Measurements from ENCODE around the gene ZNF74.
"Not testable (repeated sequence)": the region's sequence is repeated elsewhere in the genome, so short reads cannot be mapped to it uniquely, and the experiment has no call there.

Gene ZNF74

DNA sequence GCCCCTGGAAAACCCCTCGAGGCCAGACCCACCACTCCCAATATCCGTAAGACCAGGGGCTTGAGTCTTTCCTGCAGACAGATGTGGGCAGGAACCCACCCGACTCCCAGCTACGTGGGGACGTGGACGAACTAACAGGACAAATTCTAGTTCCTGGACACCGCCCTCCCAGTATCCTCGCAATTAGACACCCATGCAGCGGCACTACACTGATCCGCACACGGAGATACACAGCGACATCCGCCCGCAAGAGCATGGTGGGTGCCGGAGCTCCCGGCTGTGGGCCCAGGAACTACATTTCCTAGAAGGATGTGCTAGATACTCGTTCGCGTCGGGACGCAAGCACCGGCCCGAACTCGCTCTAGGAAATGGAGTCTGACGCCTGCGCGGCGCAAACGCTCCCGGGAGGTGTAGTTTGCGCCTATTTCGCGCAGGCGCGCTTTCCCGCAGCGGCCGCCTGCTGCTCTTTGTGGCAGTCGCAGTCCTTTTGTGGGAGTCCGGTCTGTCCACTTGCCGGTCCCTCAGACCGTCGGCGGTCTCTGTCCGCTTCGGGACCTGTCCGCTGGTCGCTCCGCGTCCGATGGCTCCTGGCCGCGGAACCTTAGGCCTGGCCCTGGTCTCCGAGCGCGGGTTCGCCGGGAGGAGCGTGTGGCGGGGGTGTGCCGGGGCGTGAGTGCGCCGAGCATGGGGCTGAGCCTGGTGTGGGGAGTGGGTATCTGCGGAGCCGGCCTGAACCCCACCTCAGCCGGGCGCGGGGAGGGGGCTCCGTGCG is at the start of gene ZNF74:
TSS of gene ZNF74 (plus strand) at position 447 of the 772 bp plus-strand sequence. CDS start 478 bp downstream, outside the sequence.
- DNase-seq (ENCODE audit: low read depth) = peak; percentile 61

DNA sequence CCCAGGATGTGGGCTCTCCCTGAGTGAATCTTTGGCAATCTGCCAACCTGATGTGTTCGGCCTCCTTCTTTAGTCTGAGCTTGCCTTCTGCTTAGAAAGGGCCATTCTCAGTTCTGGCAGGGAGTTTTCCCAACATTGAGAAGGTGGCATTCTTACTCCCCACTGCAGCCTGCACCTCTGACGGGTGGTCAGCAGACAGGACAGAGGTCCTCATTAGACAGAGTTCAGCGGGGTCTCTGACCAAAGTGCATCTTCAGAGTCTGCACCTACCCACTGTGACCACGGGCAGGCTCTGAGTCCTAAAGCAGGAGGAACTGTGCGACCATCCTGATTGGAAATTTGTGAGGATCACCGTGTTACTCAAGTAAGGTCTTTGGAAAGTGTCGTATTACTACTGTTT is 47.4 kb upstream of the ZNF74 start:
- not testable (repeated sequence) for DNase-seq (ENCODE audit: low read depth)

DNA sequence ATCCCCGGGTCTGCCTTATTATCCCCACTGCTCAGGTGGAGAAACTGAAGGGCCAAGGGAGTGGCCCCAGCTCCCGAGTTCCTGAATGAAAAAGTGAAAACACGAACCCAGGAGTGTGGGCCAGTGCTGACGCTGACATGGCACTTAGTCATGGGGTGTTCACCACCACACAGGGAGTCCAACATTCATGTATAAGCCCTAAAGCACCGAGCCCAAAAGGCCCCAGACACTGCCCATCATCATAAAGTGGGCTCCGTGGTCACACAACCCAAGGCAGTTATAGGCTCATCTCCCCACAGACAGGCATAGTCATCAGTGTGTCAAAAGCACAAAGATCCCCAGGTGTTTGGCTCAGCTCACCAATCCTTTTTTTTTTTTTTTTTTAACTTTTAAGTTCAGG is 41.4 kb upstream of the ZNF74 start:
- not testable (repeated sequence) for DNase-seq (ENCODE audit: low read depth)

DNA sequence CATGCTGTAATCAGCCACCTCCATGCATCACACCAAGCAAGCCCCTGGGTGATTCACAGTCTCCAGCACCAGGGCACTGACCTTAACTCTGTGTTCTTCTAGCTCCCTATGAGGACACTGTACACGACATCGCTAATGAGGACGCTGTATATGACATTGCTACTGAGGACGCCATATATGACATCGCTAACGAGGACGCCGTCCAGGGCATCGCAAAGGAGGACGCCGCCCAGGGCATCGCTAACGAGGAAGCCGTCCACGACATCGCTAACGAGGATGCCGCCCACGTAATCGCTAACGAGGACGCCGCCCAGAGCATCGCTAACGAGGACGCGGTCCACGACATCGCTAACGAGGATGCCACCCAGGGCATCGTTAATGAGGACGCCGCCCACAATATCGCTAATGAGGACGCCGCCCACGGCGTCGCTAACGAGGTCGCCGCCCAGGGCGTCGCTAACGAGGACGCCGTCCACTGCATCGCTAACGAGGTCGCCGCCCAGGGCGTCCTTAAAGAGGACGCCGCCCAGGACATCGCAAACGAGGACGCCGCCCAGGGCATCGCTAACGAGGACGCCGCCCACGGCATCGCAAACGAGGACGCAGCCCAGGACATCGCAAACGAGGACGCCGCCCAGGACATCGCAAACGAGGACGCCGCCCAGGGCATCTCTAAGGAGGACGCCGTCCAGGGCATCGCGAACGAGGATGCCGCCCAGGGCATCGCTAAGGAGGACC is 39.5 kb upstream of the ZNF74 start:
- DNase-seq (ENCODE audit: low read depth) = no peak

DNA sequence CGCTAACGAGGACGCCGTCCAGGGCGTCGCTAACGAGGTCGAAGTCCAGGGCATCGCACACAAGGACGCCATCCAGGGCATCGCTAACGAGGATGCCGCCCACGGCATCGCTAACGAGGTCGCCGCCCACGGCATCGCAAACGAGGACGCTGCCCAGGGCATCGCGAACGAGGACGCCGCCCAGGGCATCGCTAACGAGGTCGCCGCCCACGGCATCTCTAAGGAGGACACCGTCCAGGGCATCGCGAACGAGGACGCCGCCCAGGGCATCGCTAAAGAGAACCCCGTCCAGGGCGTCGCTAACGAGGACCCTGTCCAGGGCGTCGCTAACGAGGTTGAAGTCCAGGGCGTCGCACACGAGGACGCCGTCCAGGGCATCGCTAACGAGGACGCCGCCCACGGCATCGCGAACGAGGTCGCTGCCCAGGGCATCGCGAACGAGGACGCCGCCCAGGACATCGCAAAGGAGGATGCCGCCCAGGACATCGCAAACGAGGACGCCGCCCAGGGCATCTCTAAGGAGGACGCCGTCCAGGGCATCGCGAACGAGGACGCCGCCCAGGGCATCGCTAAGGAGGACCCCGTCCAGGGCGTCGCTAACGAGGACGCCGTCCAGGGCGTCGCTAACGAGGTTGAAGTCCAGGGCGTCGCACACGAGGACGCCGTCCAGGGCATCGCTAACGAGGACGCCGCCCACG is 37.9 kb upstream of the ZNF74 start:
- DNase-seq (ENCODE audit: low read depth) = not testable (repeated sequence)

DNA sequence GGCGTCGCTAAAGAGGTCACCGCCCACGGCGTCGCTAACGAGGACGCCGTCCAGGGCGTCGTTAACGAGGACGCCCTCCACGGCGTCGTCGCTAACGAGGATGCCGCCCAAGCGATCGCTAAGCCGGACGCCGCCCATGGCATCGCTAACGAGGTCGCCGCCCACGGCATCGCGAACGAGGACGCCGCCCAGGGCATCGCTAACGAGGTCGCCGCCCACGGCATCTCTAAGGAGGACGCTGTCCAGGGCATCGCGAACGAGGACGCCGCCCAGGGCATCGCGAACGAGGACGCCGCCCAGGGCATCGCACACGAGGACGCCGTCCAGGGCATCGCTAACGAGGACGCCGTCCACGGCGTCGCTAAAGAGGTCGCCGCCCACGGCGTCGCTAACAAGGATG is 37.0 kb upstream of the ZNF74 start:
- not testable (repeated sequence) for DNase-seq (ENCODE audit: low read depth)

DNA sequence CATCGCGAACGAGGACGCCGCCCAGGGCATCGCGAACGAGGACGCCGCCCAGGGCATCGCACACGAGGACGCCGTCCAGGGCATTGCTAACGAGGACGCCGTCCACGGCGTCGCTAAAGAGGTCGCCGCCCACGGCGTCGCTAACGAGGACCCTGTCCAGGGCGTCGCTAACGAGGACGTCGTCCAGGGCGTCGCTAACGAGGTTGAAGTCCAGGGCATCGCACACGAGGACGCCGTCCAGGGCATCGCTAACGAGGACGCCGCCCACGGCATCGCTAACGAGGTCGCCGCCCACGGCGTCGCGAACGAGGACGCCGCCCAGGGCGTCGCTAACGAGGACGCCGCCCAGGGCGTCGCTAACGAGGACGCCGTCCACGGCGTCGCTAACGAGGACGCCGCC is 36.0 kb upstream of the ZNF74 start:
- DNase-seq (ENCODE audit: low read depth) = not testable (repeated sequence)

DNA sequence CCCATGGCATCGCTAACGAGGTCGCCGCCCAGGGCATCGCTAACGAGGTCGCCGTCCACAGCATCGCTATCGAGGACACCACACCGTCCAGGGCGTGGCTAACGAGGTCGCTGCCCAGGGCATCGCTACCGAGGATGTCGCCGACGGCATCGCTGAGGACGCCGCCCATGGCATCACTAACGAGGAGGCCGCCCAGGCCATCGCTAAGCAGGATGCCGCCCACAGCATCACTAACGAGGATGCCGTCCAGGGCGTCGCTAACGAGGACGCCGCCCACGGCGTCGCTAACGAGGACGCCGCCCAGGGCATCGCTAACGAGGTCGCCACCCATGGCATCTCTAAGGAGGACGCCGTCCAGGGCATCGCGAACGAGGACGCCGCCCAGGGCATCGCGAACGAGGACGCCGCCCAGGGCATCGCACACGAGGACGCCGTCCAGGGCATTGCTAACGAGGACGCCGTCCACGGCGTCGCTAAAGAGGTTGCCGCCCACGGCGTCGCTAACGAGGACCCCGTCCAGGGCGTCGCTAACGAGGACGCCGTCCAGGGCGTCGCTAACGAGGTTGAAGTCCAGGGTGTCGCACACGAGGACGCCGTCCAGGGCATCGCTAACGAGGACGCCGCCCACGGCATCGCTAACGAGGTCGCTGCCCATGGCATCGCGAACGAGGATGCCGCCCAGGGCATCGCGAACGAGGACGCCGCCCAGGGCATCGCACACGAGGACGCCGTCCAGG is 35.3 kb upstream of the ZNF74 start:
- not testable (repeated sequence) for DNase-seq (ENCODE audit: low read depth)

DNA sequence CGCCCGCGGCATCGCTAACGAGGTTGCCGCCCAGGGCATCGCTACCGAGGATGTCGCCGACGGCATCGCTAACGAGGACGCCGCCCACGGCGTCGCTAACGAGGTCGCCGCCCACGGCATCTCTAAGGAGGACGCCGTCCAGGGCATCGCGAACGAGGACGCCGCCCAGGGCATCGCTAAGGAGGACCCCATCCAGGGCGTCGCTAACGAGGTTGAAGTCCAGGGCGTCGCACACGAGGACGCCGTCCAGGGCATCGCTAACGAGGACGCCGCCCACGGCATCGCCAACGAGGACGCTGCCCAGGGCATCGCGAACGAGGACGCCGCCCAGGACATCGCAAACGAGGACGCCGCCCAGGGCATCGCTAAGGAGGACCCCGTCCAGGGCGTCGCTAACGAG is 33.7 kb upstream of the ZNF74 start:
- DNase-seq (ENCODE audit: low read depth) = not testable (repeated sequence)

DNA sequence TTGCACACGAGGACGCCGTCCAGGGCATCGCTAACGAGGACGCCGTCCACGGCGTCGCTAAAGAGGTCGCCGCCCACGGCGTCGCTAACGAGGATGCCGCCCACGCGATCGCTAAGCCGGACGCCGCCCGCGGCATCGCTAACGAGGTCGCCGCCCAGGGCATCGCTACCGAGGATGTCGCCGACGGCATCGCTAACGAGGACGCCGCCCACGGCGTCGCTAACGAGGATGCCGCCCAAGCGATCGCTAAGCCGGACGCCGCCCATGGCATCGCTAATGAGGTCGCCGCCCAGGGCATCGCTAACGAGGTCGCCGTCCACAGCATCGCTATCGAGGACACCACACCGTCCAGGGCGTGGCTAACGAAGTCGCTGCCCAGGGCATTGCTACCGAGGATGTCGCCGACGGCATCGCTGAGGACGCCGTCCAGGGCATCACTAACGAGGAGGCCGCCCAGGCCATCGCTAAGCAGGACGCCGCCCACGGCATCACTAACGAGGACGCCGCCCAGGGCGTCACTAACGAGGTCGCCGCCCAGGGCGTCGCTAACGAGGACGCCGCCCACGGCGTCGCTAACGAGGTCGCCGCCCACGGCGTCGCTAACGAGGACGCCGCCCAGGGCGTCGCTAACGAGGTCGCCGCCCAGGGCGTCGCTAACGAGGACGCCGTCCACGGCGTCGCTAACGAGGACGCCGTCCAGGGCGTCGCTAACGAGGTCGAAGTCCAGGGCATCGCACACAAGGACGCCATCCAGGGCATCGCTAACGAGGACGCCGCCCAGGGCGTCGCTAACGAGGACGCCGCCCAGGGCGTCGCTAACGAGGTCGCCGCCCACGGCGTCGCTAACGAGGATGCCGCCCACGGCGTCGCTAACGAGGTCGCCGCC is 32.8 kb upstream of the ZNF74 start:
- not testable (repeated sequence) for DNase-seq (ENCODE audit: low read depth)

DNA sequence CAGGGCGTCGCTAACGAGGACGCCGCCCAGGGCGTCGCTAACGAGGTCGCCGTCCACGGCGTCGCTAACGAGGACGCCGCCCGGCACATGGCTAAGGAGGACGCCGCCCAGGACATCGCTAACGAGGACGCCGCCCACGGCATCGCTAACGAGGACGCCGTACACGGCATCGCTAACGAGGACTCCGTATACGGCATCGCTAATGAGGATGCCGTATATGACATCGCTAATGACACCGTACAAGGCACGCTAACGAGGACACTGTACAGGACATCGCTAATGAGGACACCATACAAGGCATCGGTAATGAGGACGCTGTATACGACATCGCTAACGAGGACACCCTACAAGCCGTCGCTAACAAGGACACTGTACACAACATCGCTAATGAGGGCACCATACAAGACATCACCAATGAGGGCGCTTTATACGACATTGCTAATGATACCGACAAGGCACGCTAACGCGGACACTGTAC is 32.2 kb upstream of the ZNF74 start:
- not testable (repeated sequence) for DNase-seq (ENCODE audit: low read depth)

DNA sequence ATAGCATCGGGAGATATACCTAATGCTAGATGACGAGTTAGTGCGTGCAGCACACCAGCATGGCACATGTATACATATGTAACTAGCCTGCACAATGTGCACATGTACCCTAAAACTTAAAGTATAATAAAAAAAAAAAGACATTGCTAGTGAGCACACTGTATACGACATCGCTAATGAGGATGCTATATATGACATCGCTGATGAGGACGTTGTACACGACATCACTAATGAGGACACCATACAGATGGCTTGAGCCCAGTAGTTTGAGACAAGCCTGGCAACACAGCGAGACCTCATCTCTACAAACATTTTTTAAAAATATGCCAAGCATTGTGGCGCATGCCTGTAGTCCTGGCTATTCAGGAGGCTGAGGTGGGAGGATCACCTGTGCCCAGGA is 31.5 kb upstream of the ZNF74 start:
- not testable (repeated sequence) for DNase-seq (ENCODE audit: low read depth)

DNA sequence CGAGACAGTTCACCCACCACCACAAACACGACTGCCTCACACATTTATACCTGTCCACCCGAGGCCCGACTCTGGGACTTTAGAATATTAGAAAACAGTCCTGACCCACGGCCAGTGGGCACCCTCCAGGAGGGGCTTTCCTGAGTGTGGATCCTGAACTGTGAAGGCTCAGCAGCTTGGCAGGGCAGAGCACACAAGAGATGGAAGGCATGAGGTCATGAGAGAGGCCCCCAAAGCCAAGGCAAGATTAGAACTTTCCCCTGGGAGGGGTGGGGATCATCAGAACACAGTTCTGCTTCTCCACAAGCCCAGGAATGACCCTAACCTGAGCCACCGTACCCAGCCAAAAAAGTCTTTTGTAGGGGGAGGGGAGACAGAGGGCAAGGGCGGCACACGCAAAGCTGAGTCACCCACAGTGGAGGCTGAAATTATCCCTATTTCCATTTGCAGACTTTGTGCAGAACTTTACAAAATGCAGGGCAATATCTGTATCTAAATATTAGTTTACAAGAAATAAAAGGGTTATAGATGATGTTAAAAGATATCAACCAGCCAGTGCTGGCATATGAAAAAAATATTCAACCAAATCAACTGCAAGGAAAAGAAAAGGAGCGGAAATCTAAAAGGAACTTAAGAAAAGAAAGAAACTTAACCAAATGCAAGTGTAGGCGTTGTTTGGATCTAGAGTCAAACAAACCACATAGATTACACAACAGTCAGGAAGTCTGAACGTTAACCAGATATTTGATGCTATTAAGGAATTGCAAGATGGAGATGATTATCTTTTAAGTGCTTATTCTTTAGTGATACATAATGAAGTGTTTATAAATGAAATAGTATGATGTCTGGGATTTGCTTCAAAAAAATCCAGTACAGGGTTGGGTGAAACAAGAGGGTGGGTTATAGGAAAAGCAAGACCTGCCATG is 29.4 kb upstream of the ZNF74 start:
- DNase-seq (ENCODE audit: low read depth) = not testable (repeated sequence)

DNA sequence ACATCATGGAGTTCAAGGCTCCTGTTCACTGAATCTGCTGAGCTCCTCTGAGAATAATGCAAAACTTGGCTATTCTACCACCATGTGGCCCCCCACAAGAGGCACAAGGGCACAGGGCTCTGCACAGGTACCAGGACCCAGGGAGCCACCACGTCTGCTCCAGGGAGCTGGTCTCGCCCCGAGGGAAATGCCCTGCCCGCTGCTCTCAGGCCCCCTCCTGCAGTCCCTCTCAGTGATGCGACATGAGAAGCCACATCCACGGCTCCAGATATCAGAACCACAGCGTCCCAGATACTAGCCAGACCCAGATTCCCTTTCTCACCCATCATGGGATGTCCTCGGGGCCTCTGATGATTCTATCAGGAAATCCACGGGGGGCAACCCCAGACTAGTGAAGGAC is 27.1 kb upstream of the ZNF74 start:
- not testable (repeated sequence) for DNase-seq (ENCODE audit: low read depth)

DNA sequence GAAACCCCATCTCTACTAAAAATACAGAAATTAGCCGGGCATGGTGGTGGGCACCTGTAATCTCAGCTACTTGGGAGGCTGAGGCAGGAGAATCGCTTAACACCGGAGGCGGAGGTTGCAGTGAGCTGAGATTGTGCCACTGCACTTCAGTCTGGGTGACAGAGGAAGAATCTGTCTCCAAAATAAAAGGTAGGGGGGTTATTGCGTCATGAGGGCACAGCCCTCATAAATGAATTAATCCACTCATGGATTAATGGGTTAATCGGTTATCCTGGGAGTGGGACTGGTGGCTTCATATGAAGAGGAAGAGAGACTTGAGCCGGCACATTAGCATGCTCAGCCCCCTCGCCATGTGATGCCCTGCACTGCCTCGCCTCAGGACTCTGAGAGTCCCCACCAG is 25.1 kb upstream of the ZNF74 start:
- not testable (repeated sequence) for DNase-seq (ENCODE audit: low read depth)

DNA sequence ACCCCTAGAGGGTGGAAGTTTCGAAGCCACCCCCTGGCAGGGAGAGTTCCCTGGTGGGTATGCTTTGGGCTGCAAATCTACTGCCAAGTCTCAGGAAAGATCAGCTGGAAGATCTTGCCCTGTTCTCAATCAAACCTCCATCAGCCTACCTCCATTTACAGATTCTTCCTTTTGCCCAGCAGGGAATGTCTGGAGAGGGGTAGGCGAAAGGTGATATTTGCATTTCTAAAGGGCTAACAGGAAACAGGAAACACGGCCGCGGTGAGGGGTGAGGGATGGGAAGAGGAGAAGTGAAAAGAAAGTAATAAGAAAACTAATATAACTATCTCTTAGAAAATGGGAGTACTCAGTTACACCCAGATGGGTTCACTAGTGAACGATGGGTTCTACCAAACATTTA is 22.3 kb upstream of the ZNF74 start:
- not testable (repeated sequence) for DNase-seq (ENCODE audit: low read depth)

DNA sequence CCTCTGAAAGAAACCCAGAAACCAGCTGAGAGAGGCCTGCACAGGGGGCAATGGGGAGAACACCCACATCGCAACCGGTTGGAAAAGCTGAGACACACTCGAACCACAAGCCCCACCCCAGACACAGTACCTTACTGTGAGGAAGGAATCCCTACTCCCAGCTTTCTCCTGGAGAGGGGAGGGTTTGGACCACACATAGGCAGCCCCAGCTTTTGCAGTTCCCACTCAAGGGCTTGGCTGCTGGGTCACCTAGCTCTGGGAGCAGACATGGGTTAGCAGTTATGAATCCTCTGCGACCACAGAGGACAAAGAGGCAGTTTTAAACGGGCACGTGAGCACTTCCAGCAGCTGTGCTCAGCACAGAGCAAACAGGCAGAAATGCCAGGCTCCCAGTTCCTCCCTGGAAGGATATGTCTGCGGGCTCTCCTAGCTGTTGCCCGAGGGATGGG is 21.5 kb upstream of the ZNF74 start:
- DNase-seq (ENCODE audit: low read depth) = not testable (repeated sequence)

DNA sequence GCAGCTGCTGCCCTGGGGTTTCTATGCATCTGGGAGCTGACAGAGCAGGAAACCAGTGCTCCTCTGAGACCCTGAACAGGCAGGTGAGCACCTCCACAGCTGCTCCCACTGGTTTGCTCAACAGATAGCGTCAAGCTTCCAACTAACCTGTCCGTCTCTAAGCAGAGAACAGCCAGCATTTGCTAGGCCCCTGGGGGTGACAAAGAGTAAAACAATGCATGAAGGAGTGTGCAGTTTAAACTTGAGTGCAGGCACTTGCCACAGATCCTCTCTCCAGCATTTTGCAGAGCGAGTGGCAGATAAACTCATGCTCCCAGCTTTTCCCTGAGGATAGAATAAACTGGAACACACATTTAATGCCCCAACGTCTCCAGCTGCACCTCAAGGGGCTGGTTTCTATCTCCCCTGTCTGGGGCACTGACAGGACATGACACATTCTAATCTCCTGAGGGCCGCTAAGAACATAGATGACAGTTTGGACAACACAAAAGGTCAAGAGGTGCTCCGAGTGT is 20.7 kb upstream of the ZNF74 start:
- not testable (repeated sequence) for DNase-seq (ENCODE audit: low read depth)

DNA sequence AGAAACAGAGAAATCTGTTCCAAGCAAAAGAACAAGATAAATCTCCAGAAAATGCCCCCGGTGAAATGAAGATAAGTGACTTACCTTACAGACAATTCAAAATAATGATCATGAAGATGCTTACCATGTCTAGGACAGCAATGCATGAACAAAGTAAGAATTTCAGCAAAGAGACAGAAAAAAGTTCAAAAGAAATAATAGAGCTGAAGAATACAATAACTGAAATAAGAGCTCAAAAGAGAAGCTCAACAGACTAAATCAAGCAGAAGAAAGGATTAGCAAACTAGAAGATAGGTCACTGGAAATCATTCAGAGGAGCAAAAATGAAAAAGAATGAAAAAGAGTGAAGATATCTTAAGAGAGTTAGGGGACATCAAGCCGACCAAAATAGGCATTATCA is 19.8 kb upstream of the ZNF74 start:
- not testable (repeated sequence) for DNase-seq (ENCODE audit: low read depth)
